Measurements from ENCODE around the gene FCRLA.
"Not testable (repeated sequence)": the region's sequence is repeated elsewhere in the genome, so short reads cannot be mapped to it uniquely, and the experiment has no call there.

Gene FCRLA

DNA sequence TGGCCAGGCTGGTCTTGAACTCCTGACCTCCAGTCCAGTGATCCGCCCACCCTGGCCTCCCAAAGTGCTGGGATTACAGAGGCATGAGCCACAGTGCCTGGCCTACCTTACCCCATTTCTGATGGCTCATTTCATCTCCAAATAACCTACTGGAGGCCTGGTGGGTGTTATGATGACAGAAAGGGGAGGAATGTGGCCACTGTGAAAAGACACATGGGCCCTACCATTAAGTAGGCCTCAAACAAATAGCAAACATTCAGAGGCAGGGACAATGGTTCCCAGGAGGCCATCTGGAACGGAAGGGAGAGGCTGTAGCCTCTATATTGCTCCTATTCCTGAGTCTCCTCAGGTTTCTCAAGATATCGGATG is 932 bp upstream of the FCRLA start:
- DNase-seq (ENCODE audit: low read depth in 2 of 2), result no peak

- DNase-seq (ENCODE audit: low read depth in 2 of 2), result no peak
Observed at GRCh38 chr1:161707503-161707902, 474 bp downstream of the FCRLA start.

- no peak for DNase-seq (ENCODE audit: low read depth in 2 of 2)
Observed at GRCh38 chr1:161709373-161709772, 2.3 kb downstream of the FCRLA start.

- DNase-seq (ENCODE audit: low read depth in 2 of 2), result no peak
Observed at GRCh38 chr1:161710560-161710959, 3.5 kb downstream of the FCRLA start.

- no peak for DNase-seq (ENCODE audit: low read depth in 2 of 2)
Observed at GRCh38 chr1:161718559-161719324, 11.7 kb downstream of the FCRLA start.

- DNase-seq (ENCODE audit: low read depth in 2 of 2), result no peak
Observed at GRCh38 chr1:161719325-161719611, 12.2 kb downstream of the FCRLA start.

DNA sequence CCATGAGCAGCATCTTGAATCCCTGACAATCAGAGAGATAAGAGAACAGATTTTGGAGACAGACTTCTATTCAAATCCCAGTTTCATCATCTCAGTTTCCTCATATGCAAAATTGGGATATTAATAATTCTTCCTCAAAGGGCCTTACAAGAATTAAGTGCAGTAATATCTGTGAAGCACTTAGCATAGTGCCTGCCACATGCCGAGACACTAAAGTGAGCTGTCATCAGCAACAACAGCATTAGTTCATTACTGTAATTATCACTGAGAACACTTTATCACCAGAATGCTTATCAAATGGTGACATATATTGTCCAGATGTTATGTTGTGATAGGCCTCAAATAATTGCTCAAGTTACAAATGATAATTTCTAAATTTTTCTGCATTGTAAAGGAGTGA is 13.4 kb downstream of the FCRLA start:
- DNase-seq (ENCODE audit: low read depth in 2 of 2), result no peak

DNA sequence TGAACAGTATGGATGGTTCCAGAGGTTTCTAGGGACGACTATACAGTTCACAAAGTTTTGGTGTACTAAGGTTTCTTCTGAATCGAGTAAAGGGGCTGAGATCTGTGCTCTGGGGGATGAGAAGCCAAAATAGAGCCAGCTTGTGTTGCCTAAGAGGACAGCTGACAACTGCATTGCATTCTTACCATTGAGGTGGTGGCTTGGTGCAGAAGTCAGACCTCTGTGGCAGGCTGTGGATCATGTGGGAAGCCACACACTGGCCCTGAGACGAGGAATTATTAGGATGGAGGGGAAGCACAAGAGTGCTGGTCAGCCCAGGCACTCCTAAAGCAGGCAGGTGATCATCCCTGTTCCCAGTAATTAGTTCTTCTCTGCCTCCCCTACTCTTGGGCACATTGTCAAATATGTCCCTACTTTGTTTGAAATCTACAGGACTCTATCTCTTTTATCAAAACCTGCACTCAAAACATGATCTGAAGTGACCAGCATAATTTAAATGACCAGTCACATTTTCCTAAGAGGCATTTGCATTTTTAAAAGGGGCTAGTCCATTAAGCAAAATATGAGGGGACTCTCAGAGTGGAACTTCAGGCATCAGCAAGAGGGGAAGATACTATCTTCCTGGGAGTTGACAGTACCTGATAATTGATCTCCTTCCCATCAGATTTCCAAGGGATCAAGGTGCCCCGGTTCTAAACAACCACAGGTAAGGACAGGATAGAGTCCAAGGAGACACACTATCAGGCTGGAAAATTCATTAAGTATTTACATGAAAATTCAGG is 14.1 kb downstream of the FCRLA start, which contains the start of gene FCRLB:
Gene FCRLB (plus strand): TSS at position 589 of the 782 bp plus-strand sequence. CDS start 1,129 bp downstream, outside the sequence.
- DNase-seq (ENCODE audit: low read depth in 2 of 2), result no peak

- no peak for DNase-seq (ENCODE audit: low read depth in 2 of 2)
Observed at GRCh38 chr1:161721738-161722343, 14.8 kb downstream of the FCRLA start.

DNA sequence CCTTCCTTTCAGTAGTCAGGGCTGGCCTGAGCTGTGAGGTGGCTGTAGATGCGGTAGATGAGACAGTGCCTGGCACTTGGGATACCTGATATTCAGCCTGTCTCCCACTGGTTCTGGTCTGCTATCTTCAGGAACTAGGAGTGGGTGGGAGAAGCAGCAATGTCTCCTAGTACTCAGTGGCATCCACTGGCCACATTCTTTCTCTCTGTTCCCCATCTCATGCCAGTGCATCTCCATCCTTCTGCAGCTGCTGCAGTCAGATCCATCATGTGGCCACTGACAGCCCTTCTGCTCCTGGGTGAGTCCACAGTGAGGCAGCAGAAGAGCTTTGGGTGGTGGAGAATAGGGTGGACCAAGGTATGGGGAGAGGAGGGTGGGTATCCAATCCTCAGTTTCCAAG is 15.4 kb downstream of the FCRLA start:
- DNase-seq (ENCODE audit: low read depth in 2 of 2), result no peak

- DNase-seq (ENCODE audit: low read depth in 2 of 2), result no peak
Observed at GRCh38 chr1:161723459-161724141, 16.6 kb downstream of the FCRLA start.

GRCh38 chr1:161725258-161725907 is 18.4 kb downstream of the FCRLA start:
- not testable (repeated sequence) for DNase-seq (ENCODE audit: low read depth in 2 of 2)

DNA sequence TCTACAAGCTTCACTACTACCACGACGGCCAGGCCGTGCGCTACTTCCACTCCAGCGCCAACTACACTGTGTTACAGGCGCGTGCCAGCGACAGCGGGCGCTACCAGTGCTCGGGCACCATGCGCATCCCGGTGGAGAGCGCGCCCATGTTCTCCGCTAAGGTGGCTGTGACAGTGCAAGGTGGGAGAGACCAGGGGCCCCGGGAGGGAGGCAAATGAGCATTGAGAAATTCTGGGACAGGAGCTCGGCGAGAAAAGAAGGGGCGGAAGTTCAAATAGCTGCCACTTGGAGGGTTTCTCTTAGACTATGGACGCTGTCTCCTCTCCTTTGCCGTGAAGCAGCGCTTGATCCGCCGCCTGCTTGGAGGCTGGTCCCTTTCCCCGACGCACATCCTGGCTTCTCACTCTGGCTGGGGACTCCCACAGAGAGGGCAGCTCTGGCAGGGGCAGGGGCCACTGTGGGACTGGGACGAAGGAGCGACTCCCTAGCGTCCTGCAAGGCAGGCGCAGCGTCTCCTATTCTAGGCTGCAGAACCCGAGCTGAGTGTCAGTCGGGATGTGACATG is 19.0 kb downstream of the FCRLA start:
- DNase-seq (ENCODE audit: low read depth in 2 of 2), result peak in 1 of 2 donors; percentile 17

- peak in 1 of 2 donors; percentile 58 for DNase-seq (ENCODE audit: low read depth in 2 of 2)
Observed at GRCh38 chr1:161726473-161727255, 19.6 kb downstream of the FCRLA start.

DNA sequence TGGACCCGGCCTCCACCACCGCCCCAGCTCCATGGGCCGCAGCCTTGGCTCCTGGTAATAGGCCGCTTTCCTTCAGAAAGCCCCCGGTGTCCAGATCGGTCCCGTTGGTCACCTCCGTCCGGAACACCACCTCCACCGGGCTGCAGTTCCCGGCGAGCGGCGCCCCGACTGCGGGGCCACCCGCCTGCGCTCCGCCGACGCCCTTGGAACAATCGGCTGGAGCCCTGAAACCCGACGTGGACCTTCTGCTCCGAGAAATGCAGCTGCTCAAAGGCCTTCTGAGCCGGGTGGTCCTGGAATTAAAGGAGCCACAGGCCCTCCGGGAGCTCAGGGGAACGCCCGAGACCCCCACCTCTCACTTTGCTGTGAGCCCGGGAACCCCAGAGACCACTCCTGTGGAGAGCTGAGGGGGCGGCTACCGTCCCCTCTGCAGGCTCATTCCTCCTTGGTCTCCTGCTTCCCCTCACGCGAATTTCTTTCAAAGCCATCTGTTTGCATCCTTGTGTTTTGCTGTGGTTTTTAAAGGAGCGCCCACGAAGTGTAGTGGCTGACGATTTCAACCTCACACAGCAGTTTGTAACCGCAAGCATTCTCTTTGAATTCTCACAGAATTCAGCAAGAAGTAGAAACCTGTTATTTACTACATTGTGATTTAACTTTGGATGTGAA is 20.4 kb downstream of the FCRLA start:
- no peak for DNase-seq (ENCODE audit: low read depth in 2 of 2)

DNA sequence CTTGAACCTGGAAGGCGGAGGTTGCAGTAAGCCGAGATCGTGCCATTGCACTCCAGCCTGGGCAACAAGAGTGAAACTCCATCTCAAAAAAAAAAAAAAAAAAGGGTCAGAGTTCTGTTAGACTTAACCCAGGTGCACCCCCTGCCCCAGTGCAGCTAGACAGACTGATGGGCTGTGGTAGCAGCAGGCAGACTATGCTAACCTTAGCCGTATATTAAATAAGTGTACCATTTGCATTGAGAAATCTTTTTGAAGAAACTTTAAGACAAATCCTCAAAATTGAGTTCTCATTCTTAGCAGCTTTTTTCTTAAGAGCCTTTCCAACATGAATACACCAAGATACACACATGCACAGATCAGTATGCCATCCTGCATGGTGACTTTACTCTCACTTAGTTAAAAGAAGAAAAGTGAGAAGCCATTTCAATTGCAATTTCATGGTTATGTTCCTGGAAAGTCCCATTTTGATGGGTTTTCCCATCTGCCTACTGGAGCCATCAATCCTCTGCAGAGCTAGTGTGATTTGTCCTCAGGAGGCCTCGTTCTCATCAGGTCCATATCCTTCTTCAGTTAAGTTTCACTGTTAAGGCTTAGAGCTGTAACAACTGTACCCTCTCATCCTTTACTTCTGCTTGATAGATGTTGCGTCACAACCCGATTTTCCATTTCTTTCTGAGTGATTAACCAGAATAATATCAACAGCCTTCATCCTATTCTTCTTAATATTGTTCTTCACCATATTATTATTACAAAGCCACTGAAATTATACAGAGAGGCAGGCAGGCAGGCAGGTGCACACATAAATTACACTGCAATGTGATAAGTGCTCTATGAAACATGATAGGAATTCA is 21.6 kb downstream of the FCRLA start:
- DNase-seq (ENCODE audit: low read depth in 2 of 2), result no peak

GRCh38 chr1:161730050-161730564 is 23.1 kb downstream of the FCRLA start:
- DNase-seq (ENCODE audit: low read depth in 2 of 2), result no peak

DNA sequence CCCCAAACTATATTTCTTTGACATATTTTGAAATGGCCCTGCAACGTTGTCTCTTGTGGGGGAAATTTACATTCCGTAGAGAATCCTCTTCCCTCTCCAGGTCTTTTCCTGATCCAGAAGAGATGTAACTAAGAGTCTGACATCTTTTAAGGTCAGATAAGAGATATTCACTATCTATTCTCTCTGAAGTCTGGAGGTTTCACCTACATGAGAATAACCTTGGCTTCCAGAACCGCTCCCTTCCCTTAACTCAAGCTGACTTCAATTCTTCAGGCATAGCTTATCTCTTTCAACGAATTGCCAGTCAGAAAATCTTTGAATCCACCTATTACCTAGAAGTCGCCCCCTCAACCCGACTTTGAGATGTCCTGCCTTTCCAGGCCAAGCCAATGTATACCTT is 24.2 kb downstream of the FCRLA start:
- no peak for DNase-seq (ENCODE audit: low read depth in 2 of 2)
